Dermis microvascular lymphatic vessel endothelial cell (primary cell): Measurements from ENCODE around the gene COQ5. TPM values are rescaled to one million over a fixed set of nuclear protein-coding genes. Genes with fewer than 3 reads are reported as not detected.
A peak's percentile ranks its signal among the peaks of the same experiment; 100 is the strongest.
"Not testable (repeated sequence)": the region's sequence is repeated elsewhere in the genome, so short reads cannot be mapped to it uniquely, and the experiment has no call there.

Experiments
- DNase-seq, 2 donors: peaks; one replicate each; pipeline versions ENCODE4 v3.0.0 to v3.0.0-alpha.2; 2010; ENCODE audit warnings: low read depth in 2 of 2
- total RNA-seq: library from RNA; depleted of rRNA; stranded (reverse); fragments of >200 nt; gene quantifications from 2 replicates; pipeline ENCODE4 v1.2.1, GENCODE V29; 2014

The COQ5 gene
- total RNA-seq, 1 donor from 2014 or later = 25.7 TPM

- DNase-seq = peak; percentile 40 to 67
Measured at GRCh38 chr12:120529641-120530417, 871 bp upstream of the COQ5 start.

DNA sequence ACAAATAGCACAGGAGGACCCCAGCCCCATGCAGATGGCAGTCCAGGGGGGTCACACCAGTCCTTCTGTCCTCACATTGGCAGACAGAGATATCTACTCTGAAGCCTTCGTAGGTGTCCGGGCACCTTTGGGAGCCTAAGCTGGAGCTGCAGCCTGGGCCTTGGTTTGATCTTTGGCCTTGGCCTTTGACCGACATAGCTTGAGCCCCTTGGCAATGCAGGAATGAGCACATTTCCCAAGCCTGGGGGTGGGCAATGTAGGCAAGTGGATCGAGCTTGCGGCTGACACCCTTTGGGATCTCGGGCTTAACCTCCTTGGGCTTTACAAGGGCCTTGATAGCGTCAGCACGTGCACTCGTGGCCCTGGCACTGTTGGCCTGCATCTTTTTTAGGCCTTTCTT is 6.4 kb downstream of the COQ5 start:
- DNase-seq = no peak

GRCh38 chr12:120519324-120519723 is 9.6 kb downstream of the COQ5 start:
- not testable (repeated sequence) for DNase-seq

DNA sequence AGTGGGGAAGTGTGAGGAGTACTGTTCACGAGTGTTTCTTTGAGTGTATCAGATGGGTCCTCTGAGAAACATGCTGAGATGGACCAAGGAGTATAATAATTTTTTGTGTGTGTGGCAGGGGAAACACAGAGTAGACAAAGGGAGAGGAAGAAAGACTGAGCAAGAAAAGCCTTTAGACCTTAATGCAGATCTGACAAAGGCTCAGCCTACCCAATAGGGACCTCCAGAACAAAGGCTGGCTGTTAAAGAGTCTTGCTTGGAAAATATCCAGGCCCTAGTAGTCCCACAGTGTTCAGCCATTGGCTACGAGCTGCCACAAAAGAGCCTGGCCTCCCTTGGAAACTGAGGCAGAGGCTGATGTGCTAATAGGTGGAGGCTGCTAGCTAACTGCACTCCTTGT is 13.5 kb downstream of the COQ5 start:
- DNase-seq = no peak

- DNase-seq = no peak
Measured at GRCh38 chr12:120514002-120514401, 15.0 kb downstream of the COQ5 start.

DNA sequence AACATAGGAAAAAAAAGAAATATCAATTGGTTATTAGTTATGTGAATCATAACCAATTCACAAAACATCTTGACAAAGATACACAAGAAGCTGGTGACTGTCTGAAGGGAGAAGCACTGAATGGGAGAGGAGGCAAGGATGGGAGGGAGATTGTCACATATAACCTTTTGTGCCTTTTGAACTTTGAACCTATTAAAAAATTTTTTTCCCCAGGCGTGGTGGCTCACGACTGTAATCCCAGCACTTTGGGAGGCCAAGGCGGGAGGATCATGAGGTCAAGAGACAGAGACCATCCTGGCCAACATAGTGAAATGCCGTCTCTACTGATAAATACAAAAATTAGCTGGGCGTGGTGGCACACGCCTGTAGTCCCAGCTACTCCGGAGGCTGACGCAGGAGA is 20.4 kb downstream of the COQ5 start:
- DNase-seq = no peak

DNA sequence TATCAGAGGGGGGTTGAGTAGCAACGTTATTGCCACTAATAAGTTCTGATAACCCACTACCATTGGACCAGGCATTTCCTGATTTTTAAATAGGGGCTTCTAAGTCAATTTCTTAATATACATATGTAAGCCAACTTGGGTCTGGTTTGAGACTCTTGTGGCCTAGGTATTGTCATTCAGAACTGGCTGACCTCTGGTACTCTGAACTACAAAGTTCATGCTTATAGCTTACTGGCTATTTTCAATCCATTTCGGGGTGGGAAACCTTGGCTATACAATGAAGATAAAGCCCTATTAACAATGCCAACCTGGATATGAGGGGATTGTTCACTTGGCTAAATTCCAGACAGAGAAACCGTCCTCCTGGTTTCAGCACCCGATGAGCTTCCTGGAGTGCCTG is 24.4 kb downstream of the COQ5 start:
- DNase-seq = no peak

GRCh38 chr12:120500581-120500980 is 28.4 kb downstream of the COQ5 start:
- DNase-seq = peak in 1 of 2 donors; percentile 54

GRCh38 chr12:120498870-120499515 is 30.0 kb downstream of the COQ5 start:
- no peak for DNase-seq

GRCh38 chr12:120497524-120498150 is 31.3 kb downstream of the COQ5 start:
- no peak for DNase-seq

- DNase-seq = peak in 1 of 2 donors; percentile 71
Measured at GRCh38 chr12:120496413-120497340, 32.3 kb downstream of the COQ5 start.

DNA sequence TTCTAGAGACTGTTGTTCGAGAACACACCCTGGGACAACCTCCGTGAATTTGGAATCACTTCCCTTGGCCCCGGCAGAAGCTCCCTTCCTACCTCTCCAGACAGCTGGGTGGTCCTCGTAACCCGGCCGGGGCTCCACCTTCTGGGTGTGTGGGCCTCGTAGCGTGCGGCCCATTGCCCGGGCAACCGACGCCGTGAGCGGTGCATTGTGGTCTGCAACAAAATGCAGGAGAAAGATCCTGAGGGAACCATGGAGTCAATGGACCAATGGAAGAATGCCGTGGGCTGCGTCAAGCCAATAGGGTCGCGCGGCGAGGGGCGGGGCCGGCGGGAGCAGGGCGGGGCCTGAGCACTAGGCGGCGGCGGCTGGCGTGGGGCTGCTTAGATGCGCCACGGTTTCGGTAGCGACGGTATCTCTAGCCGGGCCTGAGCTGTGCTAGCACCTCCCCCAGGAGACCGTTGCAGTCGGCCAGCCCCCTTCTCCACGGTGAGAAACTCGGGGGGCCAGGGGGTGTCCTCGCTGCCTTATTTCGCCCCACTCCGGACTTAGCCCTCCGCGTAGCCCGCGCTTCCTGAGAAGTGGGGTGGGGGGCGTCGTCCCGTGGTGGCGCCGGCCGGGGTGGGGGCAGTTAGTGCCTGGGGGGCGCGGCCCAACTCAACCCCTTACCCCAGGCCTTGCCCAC is 33.1 kb downstream of the COQ5 start, which contains the start of gene DYNLL1:
Gene DYNLL1, plus strand, starts transcription at position 383 of the 682 bp plus-strand sequence. CDS start 309 bp downstream, outside the sequence.
- peak; percentile 90 to 97 for DNase-seq

DNA sequence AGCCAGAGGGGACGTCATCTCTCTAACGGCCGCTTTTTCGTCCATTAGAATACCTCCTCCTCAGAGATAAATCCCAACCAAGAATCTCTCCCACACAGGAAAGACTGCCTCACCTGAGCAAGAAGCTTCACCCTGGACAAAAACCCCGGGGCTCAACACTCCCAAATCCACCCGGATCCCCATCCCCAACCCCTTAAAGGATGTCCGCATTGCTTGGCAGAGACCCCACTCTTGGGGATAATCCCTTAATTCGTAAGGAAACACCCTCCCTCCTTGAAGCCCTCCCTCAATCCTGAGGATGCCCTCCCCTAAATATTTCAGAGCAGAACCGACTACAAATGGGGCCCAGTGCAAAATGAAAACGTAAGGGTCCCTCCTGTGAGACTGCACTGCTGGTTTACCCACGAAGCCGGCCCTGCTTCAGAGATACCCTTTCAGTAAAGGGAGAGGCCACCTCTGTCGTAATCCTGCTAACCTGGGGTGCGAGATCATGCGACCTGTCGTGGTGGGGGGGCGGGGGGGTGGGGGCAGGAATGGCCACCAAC is 33.7 kb downstream of the COQ5 start:
- no peak for DNase-seq

GRCh38 chr12:120490833-120491512 is 38.0 kb downstream of the COQ5 start:
- DNase-seq = no peak

GRCh38 chr12:120490325-120490724 is 38.6 kb downstream of the COQ5 start:
- no peak for DNase-seq

DNA sequence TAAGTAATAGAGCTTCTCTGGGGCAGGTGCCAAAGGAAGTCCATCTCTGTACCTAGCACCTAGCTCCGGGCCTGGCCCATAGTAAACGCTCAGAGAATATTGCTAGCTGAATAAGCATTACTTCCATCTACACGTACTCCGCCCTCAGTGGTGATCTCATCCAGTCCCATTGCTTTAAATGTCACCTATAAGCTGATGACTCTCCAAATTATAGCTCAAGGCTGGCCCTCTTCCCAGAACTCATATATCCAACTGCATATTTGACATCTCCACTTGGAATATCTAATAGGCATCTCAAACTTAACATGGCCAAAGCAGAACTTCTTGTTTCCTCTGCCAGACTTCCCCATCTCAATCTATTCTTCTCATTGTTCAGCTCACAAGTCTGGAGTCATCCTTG is 39.9 kb downstream of the COQ5 start:
- no peak for DNase-seq

GRCh38 chr12:120488057-120488640 is 40.8 kb downstream of the COQ5 start:
- peak in 1 of 2 donors; percentile 54 for DNase-seq

GRCh38 chr12:120487552-120487951 is 41.4 kb downstream of the COQ5 start:
- DNase-seq = peak in 1 of 2 donors; percentile 15
